SK-N-SH (cell line): ENCODE data around the gene YY1.

Experiments used
- CHD2 ChIP-seq: fragments of 150-350 bp; IDR thresholded peaks from 2 replicates; pipeline ENCODE4 v1.6.1; 2018; ENCODE audit warnings: low read length; ENCODE audit not compliant: partially characterized antibody
- CTCF ChIP-seq: fragments of 200-600 bp; sonication (generic); IDR thresholded peaks from 2 replicates; pipeline ENCODE4 v1.6.1; 2017; ENCODE audit warnings: antibody characterized with exemption, mild to moderate bottlenecking, moderate library complexity
- ELF1 ChIP-seq: IDR thresholded peaks from 2 replicates; pipeline ENCODE4 v1.4.0; 2012
- EP300 ChIP-seq, 2 experiments: IDR thresholded peaks; 2 replicates each; pipeline versions ENCODE4 v1.4.0 to v1.6.1; 2012; ENCODE audit warnings: borderline replicate concordance in 1 of 2, low read depth in 1 of 2, low read length in 1 of 2
- EZH2phosphoT487 ChIP-seq: fragments of 200-600 bp; sonication (generic); IDR thresholded peaks from 2 replicates; pipeline ENCODE4 v1.6.1; 2017; ENCODE audit warnings: low read depth, mixed run types, mild to moderate bottlenecking, antibody characterized with exemption, moderate library complexity, borderline replicate concordance
- FOSL2 ChIP-seq: IDR thresholded peaks from 2 replicates; pipeline ENCODE4 v1.4.0; 2012; ENCODE audit warnings: low read depth, mild to moderate bottlenecking, moderate library complexity, borderline replicate concordance
- JUND ChIP-seq: IDR thresholded peaks from 2 replicates; pipeline ENCODE4 v1.4.0; 2012
- MEF2A ChIP-seq: IDR thresholded peaks from 2 replicates; pipeline ENCODE4 v1.4.0; 2012; ENCODE audit warnings: low read depth, borderline replicate concordance
- POLR2AphosphoS5 ChIP-seq: IDR thresholded peaks from 2 replicates; pipeline ENCODE4 v1.6.1; 2012; ENCODE audit warnings: low read depth, low read length
- RAD21 ChIP-seq: IDR thresholded peaks from 2 replicates; pipeline ENCODE4 v1.6.1; 2012; ENCODE audit warnings: mild to moderate bottlenecking, low read length
- REST ChIP-seq: IDR thresholded peaks from 2 replicates; pipeline ENCODE4 v1.6.1; 2012; ENCODE audit warnings: mild to moderate bottlenecking, low read depth, low read length, moderate library complexity
- RFX5 ChIP-seq: IDR thresholded peaks from 2 replicates; pipeline ENCODE4 v1.6.1; 2012; ENCODE audit warnings: mild to moderate bottlenecking, improper control_type of control experiment, low read length
- SIN3A ChIP-seq: IDR thresholded peaks from 2 replicates; pipeline ENCODE4 v1.6.1; 2012; ENCODE audit warnings: low read depth, mild to moderate bottlenecking, low read length, moderate library complexity, borderline replicate concordance
- SMC3 ChIP-seq: IDR thresholded peaks from 2 replicates; pipeline ENCODE4 v1.6.1; 2012; ENCODE audit warnings: low read depth, low read length, improper control_type of control experiment

- no peak for TF ChIP-seq CTCF
- no peak for TF ChIP-seq POLR2AphosphoS5
- TF ChIP-seq RAD21 = no peak
- TF ChIP-seq EP300 (IDR thresholded peaks at IDR 0.05; ENCODE audit: borderline replicate concordance in 1 of 2, low read depth in 1 of 2, low read length in 1 of 2) = no peak
- no peak for TF ChIP-seq ELF1
- no peak for TF ChIP-seq REST
- TF ChIP-seq SIN3A = no peak
- TF ChIP-seq EZH2phosphoT487 = no peak
- no peak for TF ChIP-seq RFX5
- TF ChIP-seq MEF2A = no peak
- no peak for TF ChIP-seq JUND
- TF ChIP-seq CHD2 = no peak
- no peak for TF ChIP-seq FOSL2
- TF ChIP-seq SMC3 = no peak
Observed at GRCh38 chr14:100279563-100279962, 40.6 kb downstream of the YY1 start.
